Left kidney (tissue), 2 donors: ENCODE measurements around the gene SYT8. TPM values are rescaled to one million over a fixed set of nuclear protein-coding genes. Genes with fewer than 3 reads are reported as not detected.

Experiments used
- DNase-seq: peaks from one replicate; pipeline ENCODE4 v3.0.0-alpha.2; 2013
- polyA plus RNA-seq: library from polyadenylated mRNA; unstranded; fragments of 120-200 nt; gene quantifications from one replicate; pipeline ENCODE4 v1.2.1, GENCODE V29; 2013; ENCODE audit not compliant: insufficient read length

Gene SYT8
- polyA plus RNA-seq, 1 donor: 0.18 TPM

- DNase-seq: no peak
These were observed 17.3 kb upstream of the SYT8 start for GRCh38 chr11:1817511-1817910.

- DNase-seq: no peak
These were observed 15.7 kb upstream of the SYT8 start for GRCh38 chr11:1819074-1819473.

GRCh38 chr11:1820463-1821325 is 14.1 kb upstream of the SYT8 start:
- no peak for DNase-seq

- no peak for DNase-seq
These were observed 13.2 kb upstream of the SYT8 start for GRCh38 chr11:1821562-1821961.

- DNase-seq: no peak
These were observed 12.0 kb upstream of the SYT8 start for GRCh38 chr11:1822648-1823375.

- no peak for DNase-seq
These were observed 11.2 kb upstream of the SYT8 start for GRCh38 chr11:1823376-1824220.

GRCh38 chr11:1824221-1825038 is 10.4 kb upstream of the SYT8 start:
- no peak for DNase-seq

GRCh38 chr11:1825039-1825740 is 9.6 kb upstream of the SYT8 start:
- DNase-seq: no peak

GRCh38 chr11:1825785-1826451 is 8.9 kb upstream of the SYT8 start:
- DNase-seq: no peak

- DNase-seq: no peak
These were observed 8.2 kb upstream of the SYT8 start for GRCh38 chr11:1826552-1827094.

- no peak for DNase-seq
These were observed 7.5 kb upstream of the SYT8 start for GRCh38 chr11:1827095-1827813.

- no peak for DNase-seq
These were observed 6.9 kb upstream of the SYT8 start for GRCh38 chr11:1827931-1828330.

GRCh38 chr11:1828542-1828941 is 6.2 kb upstream of the SYT8 start:
- no peak for DNase-seq

- no peak for DNase-seq
These were observed 5.6 kb upstream of the SYT8 start for GRCh38 chr11:1829039-1829820.

GRCh38 chr11:1830004-1830321 is 4.8 kb upstream of the SYT8 start:
- DNase-seq: no peak

- DNase-seq: no peak
These were observed 4.2 kb upstream of the SYT8 start for GRCh38 chr11:1830322-1831223.

GRCh38 chr11:1831338-1832210 is 3.2 kb upstream of the SYT8 start:
- no peak for DNase-seq
